ENCODE measurements around the gene RAPGEF1.

The RAPGEF1 gene

DNA sequence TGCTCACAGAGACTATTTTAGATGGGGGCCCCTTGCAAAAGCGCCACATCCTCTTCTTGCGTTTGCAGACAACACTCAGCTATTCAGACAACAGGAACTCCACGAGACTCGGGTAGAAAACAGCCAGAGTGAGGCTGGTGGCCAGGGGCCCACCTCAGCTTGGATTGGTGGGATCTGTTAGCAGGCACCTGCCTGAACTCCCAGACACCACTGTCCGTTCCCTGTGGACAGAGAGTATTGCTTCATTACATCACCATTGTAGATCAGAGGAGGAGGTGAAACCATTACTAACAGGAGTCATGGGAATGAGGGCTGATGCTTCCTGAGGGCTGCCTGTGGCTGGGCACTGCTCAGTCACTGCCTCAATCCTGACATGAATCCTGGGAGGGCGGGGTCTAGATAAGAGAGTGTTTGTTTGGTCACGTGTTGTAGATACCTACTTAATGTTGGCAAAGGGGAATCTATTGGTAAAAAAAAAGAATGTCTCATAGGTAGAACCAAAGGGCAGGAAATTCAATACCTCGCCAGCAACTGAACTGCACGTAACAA is 4.4 kb upstream of the RAPGEF1 start:
- ChIA-PET POLR2A (ENCODE audit: low non-redundant PET) (no interaction called here), CTCF (interaction anchor here (1.2 to 3.4 kb wide), 3 partner anchors 11 to 395 kb away, joined by 4 to 15 read pairs (median 7); no protein-coding TSS in a partner anchor)
- no peak overlapping the region for H3K27ac ChIP-seq

GRCh38 chr9:131743501-131743900 is 3.6 kb upstream of the RAPGEF1 start:
- ChIA-PET CTCF (interaction anchor here (0.5 to 3.4 kb wide), 6 partner anchors 8 to 394 kb away, joined by 3 to 15 read pairs (median 4); no protein-coding TSS in a partner anchor), POLR2A (ENCODE audit: low non-redundant PET) (no interaction called here)
- no peak for DNase-seq (ENCODE audit: low spot score)
- TF ChIP-seq, protein P1, sequence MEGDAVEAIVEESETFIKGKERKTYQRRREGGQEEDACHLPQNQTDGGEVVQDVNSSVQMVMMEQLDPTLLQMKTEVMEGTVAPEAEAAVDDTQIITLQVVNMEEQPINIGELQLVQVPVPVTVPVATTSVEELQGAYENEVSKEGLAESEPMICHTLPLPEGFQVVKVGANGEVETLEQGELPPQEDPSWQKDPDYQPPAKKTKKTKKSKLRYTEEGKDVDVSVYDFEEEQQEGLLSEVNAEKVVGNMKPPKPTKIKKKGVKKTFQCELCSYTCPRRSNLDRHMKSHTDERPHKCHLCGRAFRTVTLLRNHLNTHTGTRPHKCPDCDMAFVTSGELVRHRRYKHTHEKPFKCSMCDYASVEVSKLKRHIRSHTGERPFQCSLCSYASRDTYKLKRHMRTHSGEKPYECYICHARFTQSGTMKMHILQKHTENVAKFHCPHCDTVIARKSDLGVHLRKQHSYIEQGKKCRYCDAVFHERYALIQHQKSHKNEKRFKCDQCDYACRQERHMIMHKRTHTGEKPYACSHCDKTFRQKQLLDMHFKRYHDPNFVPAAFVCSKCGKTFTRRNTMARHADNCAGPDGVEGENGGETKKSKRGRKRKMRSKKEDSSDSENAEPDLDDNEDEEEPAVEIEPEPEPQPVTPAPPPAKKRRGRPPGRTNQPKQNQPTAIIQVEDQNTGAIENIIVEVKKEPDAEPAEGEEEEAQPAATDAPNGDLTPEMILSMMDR (conservative IDR thresholded peaks at IDR 0.05; ENCODE audit: low read depth) = no peak
- no peak overlapping the region for H3K27ac ChIP-seq

More for the DNA sequence above, 4.4 kb upstream of the RAPGEF1 start:
- TF ChIP-seq, protein P1 (conservative IDR thresholded peaks at IDR 0.05; ENCODE audit: low read depth) = no peak
- DNase-seq (ENCODE audit: low spot score) = no peak

GRCh38 chr9:131743096-131743495 is 3.2 kb upstream of the RAPGEF1 start:
- no peak for DNase-seq (ENCODE audit: low spot score)
- ChIA-PET CTCF (interaction anchor here (0.5 to 3.4 kb wide), 8 partner anchors 8 to 393 kb away, joined by 3 to 15 read pairs (median 4); no protein-coding TSS in a partner anchor), POLR2A (ENCODE audit: low non-redundant PET) (no interaction called here)
- H3K27ac ChIP-seq = no peak overlapping the region
- TF ChIP-seq, protein P1 (conservative IDR thresholded peaks at IDR 0.05; ENCODE audit: low read depth) = no peak

- H3K27ac ChIP-seq = peak overlapping the region; percentile 18; the same call in 1 of the 2 replicates
- TF ChIP-seq, protein P1 (conservative IDR thresholded peaks at IDR 0.05; ENCODE audit: low read depth) = no peak
- DNase-seq (ENCODE audit: low spot score) = no peak
- POLR2A ChIA-PET (ENCODE audit: low non-redundant PET) = no interaction called here
- CTCF ChIA-PET = interaction anchor here (0.7 to 2.9 kb wide), 27 partner anchors 8 to 667 kb away, joined by 3 to 40 read pairs (median 4); no protein-coding TSS in a partner anchor
Measured at GRCh38 chr9:131740898-131741297, 1.0 kb upstream of the RAPGEF1 start.

GRCh38 chr9:131739133-131739958 is 530 bp downstream of the RAPGEF1 start:
- TF ChIP-seq, protein P1 (conservative IDR thresholded peaks at IDR 0.05; ENCODE audit: low read depth) = no peak
- DNase-seq (ENCODE audit: low spot score) = peak; percentile 60
- ChIA-PET POLR2A (ENCODE audit: low non-redundant PET) (interaction anchor here (0.6 kb wide), 2 partner anchors 24 to 366 kb away, joined by 3 to 4 read pairs; no protein-coding TSS in a partner anchor), CTCF (interaction anchor here (0.6 to 2.9 kb wide), 14 partner anchors 12 to 527 kb away, joined by 3 to 40 read pairs (median 4); no protein-coding TSS in a partner anchor)
- H3K27ac ChIP-seq = peak overlapping the region; percentile 79

Measured in RWPE1 (cell line).